ENCODE measurements around the gene UMPS.
"Not testable (repeated sequence)": the region's sequence is repeated elsewhere in the genome, so short reads cannot be mapped to it uniquely, and the experiment has no call there.

UMPS gene

DNA sequence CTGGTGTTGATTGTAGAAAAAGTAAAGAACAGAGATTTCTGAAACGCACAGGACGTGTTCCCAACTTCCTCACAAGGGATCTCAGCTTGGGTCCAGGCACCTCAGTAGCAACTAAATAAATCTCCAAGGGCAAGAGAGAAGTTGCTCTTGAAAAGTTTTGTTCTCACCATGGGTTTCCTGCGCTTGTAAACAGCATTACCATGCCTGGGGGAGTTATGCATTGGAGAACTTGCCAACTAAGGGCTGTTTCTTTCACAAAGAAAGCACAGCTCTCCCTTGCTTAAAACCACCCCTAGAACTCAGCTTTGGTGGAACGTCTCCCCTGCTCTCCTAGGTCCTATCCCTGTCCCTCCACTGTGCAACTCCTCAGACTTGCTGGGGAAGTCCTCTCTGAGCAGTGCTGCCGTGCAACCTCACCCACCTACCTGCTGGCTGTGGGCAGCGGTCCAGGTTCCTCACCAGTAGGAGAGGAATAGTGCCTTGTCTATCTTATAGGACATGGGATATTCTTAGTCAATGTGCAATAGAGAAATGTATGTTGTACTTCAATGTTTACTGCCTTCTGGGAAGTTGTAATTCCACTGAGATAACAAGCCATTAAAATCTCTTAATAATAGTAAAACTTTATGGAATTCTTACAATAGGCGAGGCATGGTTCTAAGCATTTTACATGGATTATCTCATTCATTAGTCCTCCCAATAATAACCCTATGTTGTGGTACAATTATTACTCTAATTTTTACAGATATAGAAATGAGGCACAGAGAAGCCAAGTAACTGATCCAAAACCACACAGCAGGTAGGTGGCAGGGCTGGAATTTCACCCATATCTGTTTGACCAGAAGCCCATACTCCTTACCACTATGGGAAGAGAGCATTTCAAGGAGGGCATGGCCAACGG lies 51.5 kb downstream of the UMPS start:
- H3K4me3 ChIP-seq (ENCODE audit: low read depth, low read length): no peak overlapping the region
- in situ Hi-C loops (cut with HindIII; ENCODE audit: low sequenced_read_pairs): no loop called here
- TF ChIP-seq, protein P1, sequence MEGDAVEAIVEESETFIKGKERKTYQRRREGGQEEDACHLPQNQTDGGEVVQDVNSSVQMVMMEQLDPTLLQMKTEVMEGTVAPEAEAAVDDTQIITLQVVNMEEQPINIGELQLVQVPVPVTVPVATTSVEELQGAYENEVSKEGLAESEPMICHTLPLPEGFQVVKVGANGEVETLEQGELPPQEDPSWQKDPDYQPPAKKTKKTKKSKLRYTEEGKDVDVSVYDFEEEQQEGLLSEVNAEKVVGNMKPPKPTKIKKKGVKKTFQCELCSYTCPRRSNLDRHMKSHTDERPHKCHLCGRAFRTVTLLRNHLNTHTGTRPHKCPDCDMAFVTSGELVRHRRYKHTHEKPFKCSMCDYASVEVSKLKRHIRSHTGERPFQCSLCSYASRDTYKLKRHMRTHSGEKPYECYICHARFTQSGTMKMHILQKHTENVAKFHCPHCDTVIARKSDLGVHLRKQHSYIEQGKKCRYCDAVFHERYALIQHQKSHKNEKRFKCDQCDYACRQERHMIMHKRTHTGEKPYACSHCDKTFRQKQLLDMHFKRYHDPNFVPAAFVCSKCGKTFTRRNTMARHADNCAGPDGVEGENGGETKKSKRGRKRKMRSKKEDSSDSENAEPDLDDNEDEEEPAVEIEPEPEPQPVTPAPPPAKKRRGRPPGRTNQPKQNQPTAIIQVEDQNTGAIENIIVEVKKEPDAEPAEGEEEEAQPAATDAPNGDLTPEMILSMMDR (IDR thresholded peaks at IDR 0.05; ENCODE audit: low read depth, low read length, missing control alignments): no peak
- no peak for DNase-seq (ENCODE audit: low read depth)

DNA sequence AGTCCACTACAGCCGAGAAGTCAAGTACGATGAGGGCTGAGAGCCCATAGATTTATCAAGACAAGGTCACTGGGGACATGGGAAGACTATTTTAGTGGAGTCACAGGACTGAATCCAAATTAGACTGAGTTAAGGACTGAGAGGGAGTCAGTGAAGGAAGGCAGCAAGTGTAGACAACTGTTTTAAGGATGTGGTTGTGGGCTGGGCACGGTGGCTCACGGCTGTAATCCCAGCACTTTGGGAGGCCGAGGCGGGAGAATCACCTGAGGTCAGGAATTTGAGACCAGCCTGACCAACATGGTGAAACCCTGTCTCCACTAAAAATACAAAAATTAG lies 52.1 kb downstream of the UMPS start:
- H3K4me3 ChIP-seq (ENCODE audit: low read depth, low read length); DNase-seq (ENCODE audit: low read depth); in situ Hi-C loops (cut with HindIII; ENCODE audit: low sequenced_read_pairs): not testable (repeated sequence)

DNA sequence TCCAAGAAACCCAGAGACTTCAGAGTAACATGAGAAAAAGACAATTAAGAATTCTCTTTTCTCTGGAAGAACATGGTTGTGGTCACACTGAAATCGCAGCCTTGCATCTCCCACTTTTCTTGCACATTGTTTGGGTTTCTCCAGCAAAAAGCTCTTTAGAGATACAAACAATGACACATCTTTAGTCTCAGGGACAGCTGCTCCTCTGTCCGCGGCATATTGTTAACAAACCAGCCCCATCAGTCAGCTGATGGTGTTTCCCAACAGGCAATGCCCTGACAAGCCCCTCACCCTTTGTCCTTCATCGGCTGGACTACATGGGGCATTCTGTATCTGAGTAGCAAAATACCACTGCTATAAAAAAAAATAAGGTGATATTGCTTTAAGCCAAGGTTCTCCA lies 53.4 kb downstream of the UMPS start:
- DNase-seq (ENCODE audit: low read depth): no peak
- in situ Hi-C loops (cut with HindIII; ENCODE audit: low sequenced_read_pairs): no loop called here
- H3K4me3 ChIP-seq (ENCODE audit: low read depth, low read length): no peak overlapping the region
- TF ChIP-seq, protein P1 (IDR thresholded peaks at IDR 0.05; ENCODE audit: low read depth, low read length, missing control alignments): no peak

DNA sequence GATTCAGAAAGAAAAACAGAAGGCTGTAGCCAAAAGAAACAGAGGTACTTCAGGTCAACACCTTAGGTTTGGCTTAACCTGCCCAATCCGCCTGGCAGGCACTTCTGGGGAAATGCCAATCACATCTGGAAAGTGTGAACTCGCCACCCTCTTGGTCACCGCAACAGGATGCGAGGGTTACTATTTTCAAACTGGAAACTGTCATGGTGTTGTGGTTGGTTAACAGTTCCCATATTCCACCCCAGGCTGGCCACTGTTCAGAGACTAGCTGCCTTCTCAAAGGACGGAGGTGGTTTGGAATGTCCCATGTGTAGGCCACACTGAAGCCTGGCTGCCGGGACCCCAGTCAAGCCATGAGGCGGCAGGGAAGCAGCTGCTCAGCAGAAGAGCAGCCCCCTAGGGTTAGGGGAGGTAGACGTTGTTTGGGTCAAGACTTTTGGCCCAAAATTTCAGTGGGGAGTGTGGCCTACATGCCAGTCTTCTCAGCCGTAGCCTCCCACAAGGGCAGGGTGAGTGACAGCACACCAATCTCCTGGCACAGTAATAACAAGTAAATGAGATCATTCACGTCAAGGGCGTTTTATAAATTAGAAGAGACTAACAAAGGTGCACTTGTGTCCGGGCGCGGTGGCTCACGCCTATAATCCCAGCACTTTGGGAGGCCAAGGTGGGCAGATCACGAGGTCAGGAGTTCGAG lies 54.6 kb downstream of the UMPS start:
- in situ Hi-C loops (cut with HindIII; ENCODE audit: low sequenced_read_pairs): no loop called here

DNA sequence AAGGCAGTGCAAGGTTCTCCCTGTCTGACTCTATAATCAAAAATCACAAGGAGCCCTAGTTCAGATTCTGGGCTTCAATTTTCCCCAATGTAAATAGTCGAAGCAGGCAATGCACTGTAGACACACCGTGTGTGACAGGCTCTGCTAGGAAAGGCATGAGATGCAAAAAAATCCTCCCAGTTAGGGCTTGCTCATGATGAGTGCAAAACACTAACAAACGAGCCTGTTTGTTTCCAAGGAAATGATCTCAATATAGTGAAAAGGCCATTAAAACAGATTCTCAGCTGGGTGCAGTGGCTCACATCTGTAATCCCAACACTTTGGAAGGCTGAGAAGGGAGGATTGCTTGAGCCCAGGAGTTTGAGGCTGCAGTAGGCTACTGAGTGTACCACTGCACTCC lies 55.7 kb downstream of the UMPS start:
- in situ Hi-C loops (cut with HindIII; ENCODE audit: low sequenced_read_pairs): no loop called here
- TF ChIP-seq, protein P1 (IDR thresholded peaks at IDR 0.05; ENCODE audit: low read depth, low read length, missing control alignments): no peak
- no peak overlapping the region for H3K4me3 ChIP-seq (ENCODE audit: low read depth, low read length)
- DNase-seq (ENCODE audit: low read depth): no peak

More for the DNA sequence above, 54.6 kb downstream of the UMPS start:
- TF ChIP-seq, protein P1 (IDR thresholded peaks at IDR 0.05; ENCODE audit: low read depth, low read length, missing control alignments): no peak
- no peak overlapping the region for H3K4me3 ChIP-seq (ENCODE audit: low read depth, low read length)
- DNase-seq (ENCODE audit: low read depth): peak; percentile 60

DNA sequence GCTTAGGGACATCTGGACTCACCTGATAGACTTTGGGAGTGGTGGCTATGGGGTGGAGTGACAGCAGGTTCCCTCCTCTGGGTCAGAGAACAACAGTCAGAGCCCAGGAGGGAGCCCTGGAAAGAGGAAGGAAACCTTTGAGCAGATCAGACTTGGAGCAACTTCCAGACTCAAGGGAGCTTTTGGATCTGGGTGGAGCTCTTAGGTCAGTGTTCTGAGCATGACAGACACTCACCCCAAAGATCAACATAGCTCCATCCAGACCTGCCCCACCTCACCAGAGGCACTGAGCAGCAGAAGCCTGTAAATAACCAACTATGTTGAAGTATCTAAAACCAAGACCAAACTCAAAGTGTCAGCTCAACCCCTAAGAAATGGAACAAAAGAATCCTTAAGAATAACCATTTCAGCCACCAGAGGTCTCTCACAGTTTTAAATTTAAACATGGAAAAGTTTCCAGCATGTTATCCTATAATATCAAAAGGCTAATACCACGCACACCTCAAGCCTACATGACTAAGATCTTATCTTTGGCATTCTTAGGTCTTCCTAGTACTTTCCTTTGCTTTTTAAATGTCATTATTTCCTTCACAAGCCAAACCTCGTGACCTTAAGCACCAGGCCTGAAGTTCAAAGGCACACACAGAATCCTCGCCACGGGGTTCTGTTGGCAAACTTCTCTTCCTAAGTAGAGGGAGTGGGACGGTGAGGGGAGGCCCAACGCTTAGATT lies 56.4 kb downstream of the UMPS start:
- in situ Hi-C loops (cut with HindIII; ENCODE audit: low sequenced_read_pairs): no loop called here
- TF ChIP-seq, protein P1 (IDR thresholded peaks at IDR 0.05; ENCODE audit: low read depth, low read length, missing control alignments): peak; percentile 24
- no peak for DNase-seq (ENCODE audit: low read depth)
- no peak overlapping the region for H3K4me3 ChIP-seq (ENCODE audit: low read depth, low read length)

Measured in astrocyte of the cerebellum (primary cell).